Naive B cell (primary cell): Measurements from ENCODE around the gene FAM9C. TPM values are rescaled to one million over a fixed set of nuclear protein-coding genes. Genes with fewer than 3 reads are reported as not detected.
A peak's percentile ranks its signal among the peaks of the same experiment; 100 is the strongest.

Source experiments
- ATAC-seq, 2 donors: fragments of 150-1000 bp; cut with Tn5 transposase; 2 replicates each; pipeline ENCODE4 v1.10.0; 2021; ENCODE audit warnings: low read depth in 2 of 2, mild to moderate bottlenecking in 2 of 2, moderate library complexity in 2 of 2
- DNase-seq: peaks from one replicate; pipeline ENCODE4 v3.0.0; 2022
- H3K27ac Mint-ChIP-seq, 6 donors: one replicate each; pipeline ENCODE4 v1.8.0; 2020 to 2022; ENCODE audit warnings: mild to moderate bottlenecking in 6 of 6, mixed read lengths in 6 of 6, moderate library complexity in 5 of 6, inconsistent platforms in 2 of 6
- H3K27me3 Mint-ChIP-seq, 3 donors: one replicate each; pipeline ENCODE4 v1.8.0; 2021 to 2022; ENCODE audit warnings: mixed read lengths in 3 of 3, mild to moderate bottlenecking in 1 of 3
- H3K36me3 Mint-ChIP-seq, 2 donors: one replicate each; pipeline ENCODE4 v1.8.0; 2020 to 2022; ENCODE audit warnings: mixed read lengths in 2 of 2, inconsistent platforms in 1 of 2, mild to moderate bottlenecking in 1 of 2
- H3K4me1 Mint-ChIP-seq, 3 donors: one replicate each; pipeline ENCODE4 v1.8.0; 2020 to 2022; ENCODE audit warnings: mixed read lengths in 3 of 3, inconsistent platforms in 1 of 3, mild to moderate bottlenecking in 1 of 3, moderate library complexity in 1 of 3
- H3K4me3 Mint-ChIP-seq, 8 donors: one replicate each; pipeline ENCODE4 v1.8.0; 2020 to 2022; ENCODE audit warnings: mild to moderate bottlenecking in 8 of 8, mixed read lengths in 8 of 8, moderate library complexity in 8 of 8, inconsistent platforms in 2 of 8
- H3K9me3 Mint-ChIP-seq, 7 donors: one replicate each; pipeline ENCODE4 v1.8.0; 2020 to 2022; ENCODE audit warnings: mixed read lengths in 7 of 7, mild to moderate bottlenecking in 5 of 7, inconsistent platforms in 2 of 7, moderate library complexity in 1 of 7
- polyA plus RNA-seq, 6 donors: library from polyadenylated mRNA; unstranded; fragments of 300-500 nt; fragmentation: Illumina TruSeq; gene quantifications; one replicate each; pipeline ENCODE4 v1.2.3, GENCODE V29; 2021; ENCODE audit warnings: low read depth in 6 of 6

Gene FAM9C
- polyA plus RNA-seq, 6 donors from 2014 or later = not detected

GRCh38 chrX:13007519-13008188 is 36.8 kb downstream of the FAM9C start:
- Mint-ChIP-seq H3K27ac (peak overlapping the region in 2 of 6 donors; percentile 41 to 52), H3K4me1 (peaks cover 35 to 76% (median 36%) of the 10 kb centered on the region in 3 donors), H3K36me3 (no peaks in the 10 kb centered on the region), H3K9me3 (no peaks in the 10 kb centered on the region), H3K27me3 (peaks cover 0 to 23% (median 0%) of the 10 kb centered on the region in 3 donors), H3K4me3 (peak overlapping the region in 6 of 8 donors; percentile 56 to 81 (median 70))
- ATAC-seq (no peak), DNase-seq (no peak)

- Mint-ChIP-seq H3K4me3 (peak overlapping the region; percentile 50 to 93 (median 86)), H3K4me1 (peaks cover 42 to 85% (median 44%) of the 10 kb centered on the region in 3 donors), H3K36me3 (no peaks in the 10 kb centered on the region), H3K27ac (peak overlapping the region; percentile 62 to 98 (median 82)), H3K27me3 (peaks cover 0 to 8% (median 0%) of the 10 kb centered on the region in 3 donors), H3K9me3 (no peaks in the 10 kb centered on the region)
- ATAC-seq (peak; percentile 73 to 80), DNase-seq (peak; percentile 46)
Observed at GRCh38 chrX:13005661-13006473, 38.6 kb downstream of the FAM9C start.

- H3K4me1 Mint-ChIP-seq = peaks cover 49 to 85% (median 53%) of the 10 kb centered on the region in 3 donors
- no peak for DNase-seq
- H3K27ac Mint-ChIP-seq = no peak overlapping the region
- ATAC-seq = no peak
- H3K36me3 Mint-ChIP-seq = no peaks in the 10 kb centered on the region
- no peaks in the 10 kb centered on the region for H3K27me3 Mint-ChIP-seq
- H3K4me3 Mint-ChIP-seq = no peak overlapping the region
- no peaks in the 10 kb centered on the region for H3K9me3 Mint-ChIP-seq
Observed at GRCh38 chrX:13001961-13002671, 42.3 kb downstream of the FAM9C start.

DNA sequence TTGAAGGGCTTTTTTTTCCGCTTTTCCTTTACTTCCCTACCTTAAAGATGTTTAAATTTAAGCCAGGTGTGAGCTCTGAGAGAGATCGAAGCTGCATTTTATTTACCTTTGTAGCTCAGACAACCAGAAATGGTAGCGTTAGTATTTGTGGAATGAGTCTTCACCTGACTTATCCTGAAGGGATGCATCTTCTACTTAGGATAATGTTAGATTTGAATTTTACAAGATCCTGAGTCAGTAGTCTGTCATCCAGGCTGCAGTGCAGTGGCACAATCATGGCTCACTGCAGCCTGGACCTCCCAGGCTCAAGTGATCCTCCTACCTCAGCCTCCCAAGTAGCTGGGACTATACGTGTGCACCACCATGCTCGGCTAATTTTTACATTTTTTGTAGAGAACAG is 43.3 kb downstream of the FAM9C start:
- no peaks in the 10 kb centered on the region for H3K36me3 Mint-ChIP-seq
- ATAC-seq = no peak
- H3K27me3 Mint-ChIP-seq = no peaks in the 10 kb centered on the region
- DNase-seq = no peak
- H3K4me1 Mint-ChIP-seq = peaks cover 45 to 82% (median 49%) of the 10 kb centered on the region in 3 donors
- peak overlapping the region in 3 of 6 donors; percentile 35 to 89 (median 47) for H3K27ac Mint-ChIP-seq
- H3K4me3 Mint-ChIP-seq = peak overlapping the region in 6 of 8 donors; percentile 18 to 79 (median 66)
- H3K9me3 Mint-ChIP-seq = no peaks in the 10 kb centered on the region

DNA sequence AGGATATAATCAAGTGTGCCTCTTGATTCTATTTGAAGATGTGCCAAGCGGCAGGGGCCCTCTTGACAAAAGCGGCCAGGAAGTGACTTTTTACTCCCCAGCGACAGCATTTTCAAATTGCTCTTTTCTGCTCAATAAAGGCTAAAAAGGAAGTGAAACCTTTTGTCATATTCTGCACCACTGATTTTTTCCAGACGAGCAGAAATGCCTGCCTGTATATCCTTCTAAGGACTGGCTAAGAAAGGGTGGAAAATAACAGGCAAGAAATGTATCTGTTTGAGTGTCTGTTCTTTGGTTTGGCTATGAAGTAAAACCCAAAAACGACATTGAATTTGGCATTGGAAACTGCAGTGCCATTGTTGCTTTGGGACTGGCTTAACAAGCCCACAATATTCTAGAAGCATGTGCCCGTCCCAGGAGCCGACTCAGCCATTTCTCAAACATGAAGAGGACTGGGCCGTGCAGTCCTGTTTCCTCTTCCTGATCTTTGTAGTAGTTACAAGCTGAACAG is 44.1 kb downstream of the FAM9C start:
- Mint-ChIP-seq H3K9me3 (peaks cover 0 to 2% (median 0%) of the 10 kb centered on the region in 7 donors), H3K4me1 (peaks cover 38 to 75% (median 42%) of the 10 kb centered on the region in 3 donors), H3K27me3 (no peaks in the 10 kb centered on the region), H3K4me3 (peak overlapping the region; percentile 46 to 90 (median 76)), H3K36me3 (peaks cover 0 to 2% of the 10 kb centered on the region in 2 donors), H3K27ac (peak overlapping the region in 5 of 6 donors; percentile 10 to 95 (median 89))
- DNase-seq (peak; percentile 77), ATAC-seq (peak; percentile 81 to 82)

DNA sequence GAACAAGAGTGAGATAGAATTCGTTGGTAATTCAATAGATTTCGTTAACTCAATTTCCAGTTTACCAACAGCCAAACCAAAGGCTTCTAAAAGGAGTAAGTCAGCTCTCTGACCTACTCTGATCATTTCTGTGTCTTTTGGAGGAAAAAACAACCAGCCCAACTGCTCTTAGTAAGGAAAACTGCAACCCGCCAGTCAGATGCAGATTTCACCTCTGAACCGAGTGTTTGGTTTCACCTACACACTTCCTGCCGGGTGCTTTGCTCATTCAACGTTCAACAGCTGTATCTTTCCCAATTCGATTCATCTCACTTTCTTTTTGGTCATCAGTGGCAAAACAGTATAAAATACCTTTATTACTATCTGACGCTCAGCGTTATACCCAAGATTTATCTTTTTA is 45.0 kb downstream of the FAM9C start:
- DNase-seq (no peak), ATAC-seq (peak; percentile 33)
- Mint-ChIP-seq H3K27ac (peak overlapping the region; percentile 10 to 95 (median 89)), H3K4me3 (peak overlapping the region; percentile 46 to 80 (median 74)), H3K4me1 (peaks cover 29 to 66% (median 33%) of the 10 kb centered on the region in 3 donors), H3K9me3 (peaks cover 0 to 2% (median 0%) of the 10 kb centered on the region in 7 donors), H3K36me3 (peaks cover 0 to 4% of the 10 kb centered on the region in 2 donors), H3K27me3 (no peaks in the 10 kb centered on the region)

DNA sequence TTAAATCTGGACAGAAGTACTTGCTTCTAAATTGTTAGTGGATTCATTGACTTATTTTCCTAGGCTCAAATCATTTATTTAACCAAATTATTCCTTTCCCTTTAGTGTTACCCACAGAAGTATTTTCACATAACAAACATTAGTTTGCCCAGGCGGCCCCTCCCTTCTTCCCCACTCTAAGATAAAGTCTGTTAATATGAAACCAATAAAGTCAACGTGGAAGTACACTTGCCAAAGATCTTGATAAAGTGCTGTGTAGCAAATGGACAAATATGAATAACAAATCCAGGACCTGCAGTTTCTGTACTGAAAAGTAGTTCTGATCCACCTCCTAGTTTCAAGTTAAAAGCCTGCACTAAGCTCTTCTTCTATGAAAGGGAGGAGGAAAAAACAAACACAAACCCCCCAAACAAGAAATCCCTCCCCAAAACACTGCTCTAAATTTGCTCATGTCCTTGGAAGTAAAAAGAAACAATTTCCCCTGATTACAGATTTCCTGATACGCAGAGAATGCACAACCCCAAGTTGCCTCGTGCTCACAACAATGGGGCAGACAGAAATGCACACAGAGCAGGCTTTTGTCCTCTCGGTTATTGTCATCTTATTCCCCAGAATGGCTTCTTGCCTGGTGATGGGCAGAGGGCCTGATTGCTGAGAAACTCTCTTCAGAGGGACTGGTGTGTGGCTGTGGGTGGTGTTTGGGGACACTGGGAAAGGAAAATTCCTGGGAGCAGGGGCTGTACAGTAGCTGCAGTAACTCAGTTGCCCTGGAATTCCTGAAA is 46.3 kb downstream of the FAM9C start:
- no peak for DNase-seq
- H3K9me3 Mint-ChIP-seq = peaks cover 0 to 2% (median 0%) of the 10 kb centered on the region in 7 donors
- peaks cover 0 to 4% of the 10 kb centered on the region in 2 donors for H3K36me3 Mint-ChIP-seq
- peak overlapping the region in 3 of 8 donors; percentile 0 to 14 (median 7) for H3K4me3 Mint-ChIP-seq
- H3K27ac Mint-ChIP-seq = peak overlapping the region in 4 of 6 donors; percentile 30 to 88 (median 86)
- peaks cover 29 to 61% (median 33%) of the 10 kb centered on the region in 3 donors for H3K4me1 Mint-ChIP-seq
- no peaks in the 10 kb centered on the region for H3K27me3 Mint-ChIP-seq
- no peak for ATAC-seq

DNA sequence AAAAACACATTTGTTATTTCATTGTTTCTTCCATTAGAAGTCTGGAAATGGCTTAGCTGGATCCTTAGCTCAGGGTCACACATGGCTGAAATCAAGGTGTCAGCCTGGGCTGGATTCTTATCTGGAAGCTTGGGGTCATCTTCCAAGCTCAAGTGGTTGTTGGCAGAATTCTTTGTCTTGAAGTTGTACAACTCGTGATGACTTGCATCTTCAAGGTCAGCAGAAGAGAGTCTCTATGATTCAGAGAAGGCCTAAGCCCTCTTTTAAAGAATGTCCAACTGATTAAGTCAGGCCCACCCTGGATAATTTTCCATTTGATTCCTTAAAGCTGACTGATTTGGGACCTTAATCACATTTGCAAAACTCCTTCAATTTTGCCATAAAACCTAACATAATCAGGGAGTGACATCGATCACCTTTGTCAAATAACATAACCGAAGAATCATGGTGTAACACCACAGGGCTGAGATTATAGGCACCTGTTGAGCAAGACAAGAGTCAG is 47.4 kb downstream of the FAM9C start:
- Mint-ChIP-seq H3K36me3 (peaks cover 0 to 4% of the 10 kb centered on the region in 2 donors), H3K4me1 (peaks cover 29 to 51% (median 33%) of the 10 kb centered on the region in 3 donors), H3K9me3 (peaks cover 0 to 2% (median 0%) of the 10 kb centered on the region in 7 donors), H3K27ac (peak overlapping the region in 1 of 6 donors; percentile 69), H3K4me3 (no peak overlapping the region), H3K27me3 (peaks cover 0 to 1% (median 0%) of the 10 kb centered on the region in 3 donors)
- DNase-seq = no peak
- ATAC-seq = no peak

GRCh38 chrX:12994321-12994720 is 50.1 kb downstream of the FAM9C start:
- ATAC-seq (no peak), DNase-seq (no peak)
- peaks cover 0 to 2% (median 0%) of the 10 kb centered on the region in 7 donors for H3K9me3 Mint-ChIP-seq
- H3K36me3 Mint-ChIP-seq = peaks cover 0 to 4% of the 10 kb centered on the region in 2 donors
- H3K4me1 Mint-ChIP-seq = peaks cover 11 to 38% (median 16%) of the 10 kb centered on the region in 3 donors
- no peak overlapping the region for H3K27ac Mint-ChIP-seq
- H3K4me3 Mint-ChIP-seq = no peak overlapping the region
- H3K27me3 Mint-ChIP-seq = peaks cover 0 to 14% (median 0%) of the 10 kb centered on the region in 3 donors

DNA sequence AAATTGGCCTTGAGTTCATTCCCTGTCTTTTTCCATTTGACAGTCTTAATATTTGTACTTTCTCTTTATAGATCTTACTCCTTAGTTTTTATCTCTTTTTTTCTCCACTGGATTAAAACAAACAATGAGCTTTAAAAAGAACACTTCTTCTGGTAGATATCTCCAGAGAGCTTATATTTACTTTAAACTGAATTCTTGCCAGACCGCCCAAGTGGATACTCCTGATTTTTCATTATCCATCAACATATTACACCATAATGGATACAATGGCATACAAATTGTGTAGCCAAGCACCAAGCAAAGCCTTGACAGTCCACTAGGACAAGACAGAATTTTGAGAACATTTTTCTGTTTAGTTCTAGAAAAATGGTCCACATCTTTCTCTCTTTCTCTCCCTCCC is 50.6 kb downstream of the FAM9C start:
- H3K4me1 Mint-ChIP-seq = peaks cover 9 to 37% (median 16%) of the 10 kb centered on the region in 3 donors
- H3K27me3 Mint-ChIP-seq = peaks cover 0 to 14% (median 0%) of the 10 kb centered on the region in 3 donors
- peaks cover 0 to 2% (median 0%) of the 10 kb centered on the region in 7 donors for H3K9me3 Mint-ChIP-seq
- no peak for DNase-seq
- ATAC-seq = no peak
- no peak overlapping the region for H3K27ac Mint-ChIP-seq
- H3K36me3 Mint-ChIP-seq = peaks cover 0 to 4% of the 10 kb centered on the region in 2 donors
- H3K4me3 Mint-ChIP-seq = no peak overlapping the region

DNA sequence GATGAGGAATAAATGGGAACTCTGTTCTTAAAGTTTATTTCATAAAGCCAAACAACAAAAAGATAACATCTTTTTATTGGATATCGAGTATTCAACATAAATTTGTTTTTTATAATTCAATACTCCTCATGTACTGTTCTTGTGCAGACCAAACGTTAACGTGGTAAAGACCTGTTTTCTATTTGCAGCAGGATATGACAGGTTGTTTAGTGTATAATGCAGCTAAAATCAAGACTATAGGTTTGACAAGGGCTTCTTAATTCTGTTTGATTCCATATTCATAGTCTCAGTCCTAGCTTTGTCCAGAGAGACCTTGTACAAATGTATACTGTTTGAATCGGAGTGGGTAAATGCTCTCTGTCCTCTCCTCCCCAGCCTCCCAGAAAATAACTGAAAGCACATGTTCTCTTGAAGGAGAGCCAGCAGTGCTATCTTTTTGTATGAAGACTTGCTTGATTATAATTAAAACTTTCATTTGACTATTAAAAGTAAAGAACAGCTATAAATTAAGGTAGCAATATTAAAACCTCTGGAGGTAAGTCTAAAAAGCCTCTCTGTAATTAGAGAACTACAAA is 51.8 kb downstream of the FAM9C start:
- Mint-ChIP-seq H3K4me3 (no peak overlapping the region), H3K36me3 (peaks cover 0 to 4% of the 10 kb centered on the region in 2 donors), H3K27me3 (peaks cover 0 to 14% (median 0%) of the 10 kb centered on the region in 3 donors), H3K27ac (no peak overlapping the region), H3K9me3 (peaks cover 0 to 2% (median 0%) of the 10 kb centered on the region in 7 donors), H3K4me1 (peaks cover 5 to 25% (median 5%) of the 10 kb centered on the region in 3 donors)
- DNase-seq (no peak), ATAC-seq (no peak)

DNA sequence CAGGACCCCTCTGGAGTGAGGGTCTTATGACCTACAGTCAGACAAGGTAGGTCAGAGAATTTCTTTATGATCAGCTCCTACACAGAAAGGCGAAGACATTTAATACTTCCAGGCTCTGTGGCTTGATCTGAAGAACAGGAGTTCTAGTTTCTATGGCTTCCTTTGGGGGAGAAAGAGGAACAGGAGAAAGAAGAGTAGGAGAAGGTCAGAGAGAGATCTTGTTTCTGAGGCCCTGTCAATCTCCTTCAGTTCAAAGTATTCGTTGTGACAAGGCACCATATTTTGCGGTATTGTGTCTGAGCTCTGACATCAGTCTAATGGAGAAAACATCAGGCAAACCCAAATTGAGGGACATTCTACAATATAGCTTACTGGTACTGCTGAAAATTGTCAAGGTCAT is 52.8 kb downstream of the FAM9C start:
- no peak overlapping the region for H3K27ac Mint-ChIP-seq

More for the DNA sequence above, 52.8 kb downstream of the FAM9C start:
- DNase-seq (no peak), ATAC-seq (no peak)
- Mint-ChIP-seq H3K4me3 (peak overlapping the region in 1 of 8 donors; percentile 57), H3K36me3 (peaks cover 4 to 6% of the 10 kb centered on the region in 2 donors), H3K9me3 (peaks cover 0 to 6% (median 2%) of the 10 kb centered on the region in 7 donors), H3K27me3 (peaks cover 0 to 21% (median 0%) of the 10 kb centered on the region in 3 donors), H3K4me1 (peaks cover 7 to 22% (median 11%) of the 10 kb centered on the region in 3 donors)
